GM23248 (cell line): Measurements from ENCODE around the gene EVA1C.
"Not testable (repeated sequence)": the region's sequence is repeated elsewhere in the genome, so short reads cannot be mapped to it uniquely, and the experiment has no call there.

Experiments used
- EZH2 ChIP-seq: fragments of 200-600 bp; sonication (generic); IDR thresholded peaks from 2 replicates; pipeline ENCODE4 v1.6.1; 2018; ENCODE audit warnings: antibody characterized with exemption, mild to moderate bottlenecking; ENCODE audit not compliant: insufficient read depth, poor library complexity, severe bottlenecking
- EZH2phosphoT487 ChIP-seq: fragments of 200-600 bp; sonication (generic); IDR thresholded peaks from 2 replicates; pipeline ENCODE4 v1.6.1; 2018; ENCODE audit warnings: antibody characterized with exemption, moderate library complexity, mild to moderate bottlenecking, low read depth; ENCODE audit not compliant: insufficient read depth

DNA sequence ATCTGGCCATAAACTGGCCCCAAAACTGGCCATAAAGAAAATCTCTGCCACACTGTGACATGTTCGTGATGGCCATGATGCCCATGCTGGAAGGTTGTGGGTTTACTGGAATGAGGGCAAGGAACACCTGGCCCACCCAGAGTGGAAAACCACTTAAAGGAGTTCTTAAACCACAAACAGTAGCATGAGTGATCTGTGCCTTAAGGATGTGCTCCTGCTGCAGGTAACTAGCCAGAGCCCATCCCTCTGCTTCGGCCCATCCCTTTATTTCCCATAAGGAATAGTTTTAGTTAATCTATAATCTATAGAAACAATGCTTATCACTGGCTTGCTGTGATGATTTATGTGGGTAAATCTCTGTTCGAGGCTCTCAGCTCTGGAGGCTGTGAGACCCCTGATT lies 50.1 kb downstream of the EVA1C start:
- not testable (repeated sequence) for TF ChIP-seq EZH2phosphoT487, EZH2
